Liver (tissue), 9 donors: ENCODE measurements around the gene RCVRN. TPM values are rescaled to one million over a fixed set of nuclear protein-coding genes. Genes with fewer than 3 reads are reported as not detected.

Experiments
- DNase-seq: peaks from one replicate; pipeline ENCODE4 v3.0.0-alpha.2; 2017; ENCODE audit warnings: low spot score
- H3K27ac ChIP-seq, 2 donors: one replicate each; pipeline ENCODE4 v1.7.0; 2013; ENCODE audit warnings: inconsistent platforms in 2 of 2, low read length in 2 of 2, control low read depth in 1 of 2, low read depth in 1 of 2, mild to moderate bottlenecking in 1 of 2
- H3K27me3 ChIP-seq, 4 donors: one replicate each; pipeline versions ENCODE4 v1.6.1 to v1.7.0; 2013; ENCODE audit warnings: low read length in 3 of 4, inconsistent platforms in 1 of 4, mild to moderate bottlenecking in 1 of 4, moderate library complexity in 1 of 4; ENCODE audit not compliant: control insufficient read depth in 4 of 4, insufficient read depth in 4 of 4
- H3K36me3 ChIP-seq, 4 donors: one replicate each; pipeline versions ENCODE4 v1.6.1 to v1.7.0; 2013; ENCODE audit warnings: low read length in 3 of 4, mild to moderate bottlenecking in 3 of 4, low read depth in 1 of 4, moderate library complexity in 1 of 4; ENCODE audit not compliant: control insufficient read depth in 4 of 4, insufficient read depth in 3 of 4
- H3K4me1 ChIP-seq, 4 donors: one replicate each; pipeline versions ENCODE4 v1.6.1 to v1.7.0; 2013; ENCODE audit warnings: low read length in 3 of 4, mild to moderate bottlenecking in 3 of 4, moderate library complexity in 1 of 4; ENCODE audit not compliant: control insufficient read depth in 4 of 4, insufficient read depth in 4 of 4
- H3K4me3 ChIP-seq, 3 donors: one replicate each; pipeline versions ENCODE4 v1.6.1 to v1.7.0; 2013; ENCODE audit warnings: low read length in 3 of 3, control low read depth in 1 of 3, low read depth in 1 of 3, mild to moderate bottlenecking in 1 of 3
- H3K9ac ChIP-seq, 2 donors: one replicate each; pipeline ENCODE4 v1.7.0; 2013; ENCODE audit warnings: low read length in 2 of 2, mild to moderate bottlenecking in 2 of 2, moderate library complexity in 2 of 2, control low read depth in 1 of 2, low read depth in 1 of 2
- H3K9me3 ChIP-seq, 4 donors: one replicate each; pipeline versions ENCODE4 v1.6.1 to v1.7.0; 2013; ENCODE audit warnings: low read length in 3 of 4; ENCODE audit not compliant: control insufficient read depth in 4 of 4
- ATF3 ChIP-seq: IDR thresholded peaks from 2 replicates; pipeline ENCODE4 v1.6.1; 2016; ENCODE audit warnings: antibody characterized with exemption
- CTCF ChIP-seq: fragments of 150-350 bp; IDR thresholded peaks from 2 replicates; pipeline ENCODE4 v1.5.1; 2017; ENCODE audit warnings: improper control_type of control experiment, low read depth, low read length; ENCODE audit not compliant: missing input control
- EGR1 ChIP-seq, 2 donors: IDR thresholded peaks; 2 replicates each; pipeline ENCODE4 v1.6.1; 2016 to 2018; ENCODE audit warnings: antibody characterized with exemption in 2 of 2, low read depth in 2 of 2
- FOXA1 ChIP-seq: IDR thresholded peaks from 2 replicates; pipeline ENCODE4 v1.6.1; 2016; ENCODE audit warnings: antibody characterized with exemption
- FOXA2 ChIP-seq: IDR thresholded peaks from 2 replicates; pipeline ENCODE4 v1.6.1; 2016; ENCODE audit warnings: antibody characterized with exemption
- GABPA ChIP-seq, 2 donors: IDR thresholded peaks in 1 of 2; conservative IDR thresholded peaks in 1 of 2; 2 replicates each; pipeline ENCODE4 v1.6.1; 2016; ENCODE audit warnings: antibody characterized with exemption in 2 of 2, mild to moderate bottlenecking in 1 of 2, moderate library complexity in 1 of 2
- JUND ChIP-seq, 2 donors: IDR thresholded peaks; 2 replicates each; pipeline ENCODE4 v1.6.1; 2016; ENCODE audit warnings: antibody characterized with exemption in 2 of 2
- MAX ChIP-seq: IDR thresholded peaks from 2 replicates; pipeline ENCODE4 v1.6.1; 2016; ENCODE audit warnings: antibody characterized with exemption
- NR2F2 ChIP-seq: IDR thresholded peaks from 2 replicates; pipeline ENCODE4 v1.6.1; 2016; ENCODE audit warnings: antibody characterized with exemption
- RAD21 ChIP-seq, 2 donors: IDR thresholded peaks; 2 replicates each; pipeline ENCODE4 v1.6.1; 2016; ENCODE audit warnings: antibody characterized with exemption in 2 of 2, mild to moderate bottlenecking in 2 of 2
- RXRA ChIP-seq, 2 donors: IDR thresholded peaks; 2 replicates each; pipeline ENCODE4 v1.6.1; 2017 to 2018; ENCODE audit warnings: antibody characterized with exemption in 2 of 2, mild to moderate bottlenecking in 1 of 2
- SP1 ChIP-seq: IDR thresholded peaks from 2 replicates; pipeline ENCODE4 v1.6.1; 2018; ENCODE audit warnings: antibody characterized with exemption, mild to moderate bottlenecking
- YY1 ChIP-seq: IDR thresholded peaks from 2 replicates; pipeline ENCODE4 v1.6.1; 2016; ENCODE audit warnings: antibody characterized with exemption, mild to moderate bottlenecking
- ZBTB33 ChIP-seq: IDR thresholded peaks from 2 replicates; pipeline ENCODE4 v1.6.1; 2016; ENCODE audit warnings: antibody characterized with exemption
- WGBS: extraction: QIAGEN DNeasy Blood & Tissue Kit; methylation state at CpG from one replicate; pipeline ENCODE4 v1.1.7; 2013; 5-methylcytosine and 5-hydroxymethylcytosine counted together
- polyA plus RNA-seq, 2 donors: library from polyadenylated mRNA; stranded (reverse) in 1 of 2; unstranded in 1 of 2; fragments of 200-250 nt in 1 of 2; fragments of >200 nt in 1 of 2; fragmentation: Nextera tagmentation in 1 of 2; extraction: Ambion mirVana in 1 of 2; gene quantifications; one replicate each; pipeline versions ENCODE4 v1.2.1 to v1.2.3, GENCODE V29; 2013 to 2015
- total RNA-seq, 2 donors: library from RNA; depleted of rRNA; stranded (reverse); fragments of >200 nt; gene quantifications; one replicate each; pipeline ENCODE4 v1.2.3, GENCODE V29; 2014
- donor health status: healthy.
- donor health status: healthy.
- donor health status: healthy.
- donor health status: healthy.
- donor health status: healthy.

The RCVRN gene
- total and polyA plus RNA-seq, 4 donors, result not detected

GRCh38 chr17:9925457-9925856 lies 20.4 kb upstream of the RCVRN start:
- no peaks in the 10 kb centered on the region for H3K4me1 ChIP-seq
- no peak overlapping the region for H3K4me3 ChIP-seq
- no peak for DNase-seq
- 89% methylated on average over 11 of the region's 11 CpGs for WGBS
- no peak overlapping the region for H3K27ac ChIP-seq
- H3K27me3 ChIP-seq, result peaks cover 0 to 3% (median 1%) of the 10 kb centered on the region in 4 donors
- H3K9ac ChIP-seq, result no peak overlapping the region
- no peaks in the 10 kb centered on the region for H3K9me3 ChIP-seq
- H3K36me3 ChIP-seq, result no peaks in the 10 kb centered on the region
- TF ChIP-seq RXRA (IDR thresholded peaks at IDR 0.05) (no peak), RAD21 (IDR thresholded peaks at IDR 0.05) (no peak), ATF3 (no peak), EGR1 (IDR thresholded peaks at IDR 0.05; ENCODE audit: low read depth in 2 of 2) (no peak), FOXA2 (no peak), ZBTB33 (no peak), YY1 (no peak), FOXA1 (no peak), MAX (no peak), NR2F2 (no peak), JUND (IDR thresholded peaks at IDR 0.05) (no peak), SP1 (no peak)

- Histone ChIP-seq H3K27me3 (peaks cover 0 to 3% (median under 1%) of the 10 kb centered on the region in 4 donors), H3K36me3 (no peaks in the 10 kb centered on the region), H3K9ac (no peak overlapping the region), H3K4me1 (no peaks in the 10 kb centered on the region), H3K4me3 (no peak overlapping the region), H3K9me3 (no peaks in the 10 kb centered on the region), H3K27ac (no peak overlapping the region)
- 20% methylated on average over 6 of the region's 6 CpGs for WGBS
- TF ChIP-seq CTCF (peak; percentile 80), RAD21 (IDR thresholded peaks at IDR 0.05) (peak; percentile 89 to 91), GABPA (IDR thresholded peaks at IDR 0.05 in 1 of 2, conservative IDR thresholded peaks at IDR 0.05 in 1 of 2) (no peak)
- DNase-seq, result no peak
Observed at GRCh38 chr17:9924735-9925191, 19.7 kb upstream of the RCVRN start.
